AG04450 (cell line): ENCODE data around the gene KYAT1. TPM values are rescaled to one million over a fixed set of nuclear protein-coding genes. Genes with fewer than 3 reads are reported as not detected.

ENCODE experiments used
- CTCF ChIA-PET: fragments of 300-600, 350-600 bp; formaldehyde crosslinking; extraction: SDS; loops from one replicate; lab custom pipeline; 2022; ENCODE audit warnings: antibody characterized with exemption, inconsistent platforms; lab: Charles Lee
- POLR2A ChIA-PET: fragments of 350-600 bp; formaldehyde crosslinking; extraction: SDS; loops from one replicate; lab custom pipeline; 2021; ENCODE audit warnings: antibody characterized with exemption, inconsistent platforms; lab: Yijun Ruan, JAX
- DNase-seq: peaks from one replicate; pipeline ENCODE4 v3.0.0-alpha.2; 2011; ENCODE audit warnings: low read depth, low spot score
- H3K27ac ChIP-seq: one replicate; pipeline ENCODE4 v1.5.1; 2012; ENCODE audit warnings: low read depth, low read length, control low read depth
- H3K27me3 ChIP-seq: one replicate; pipeline ENCODE4 v1.6.0; 2012; ENCODE audit warnings: low read length; ENCODE audit not compliant: control insufficient read depth, insufficient read depth
- H3K4me3 ChIP-seq: 2 replicates; pipeline ENCODE4 v1.5.1; 2011; ENCODE audit warnings: mild to moderate bottlenecking, low read depth, low read length, control low read depth
- H3K9me3 ChIP-seq: 2 replicates; pipeline ENCODE4 v1.5.1; 2012; ENCODE audit warnings: low read length; ENCODE audit not compliant: control insufficient read depth, insufficient read depth
- polyA plus RNA-seq: library from polyadenylated mRNA; depleted of rRNA; stranded (reverse); fragments of >200 nt; gene quantifications from 2 replicates; pipeline ENCODE4 v1.2.3, GENCODE V29; 2011
- TF ChIP-seq, protein P1 (sequence below): IDR thresholded peaks from 2 replicates; pipeline ENCODE4 v1.5.1; 2011; ENCODE audit warnings: low read depth, low read length, control low read depth, inconsistent platforms

The KYAT1 gene
- polyA plus RNA-seq, 1 experiment, result 5.2 TPM

DNA sequence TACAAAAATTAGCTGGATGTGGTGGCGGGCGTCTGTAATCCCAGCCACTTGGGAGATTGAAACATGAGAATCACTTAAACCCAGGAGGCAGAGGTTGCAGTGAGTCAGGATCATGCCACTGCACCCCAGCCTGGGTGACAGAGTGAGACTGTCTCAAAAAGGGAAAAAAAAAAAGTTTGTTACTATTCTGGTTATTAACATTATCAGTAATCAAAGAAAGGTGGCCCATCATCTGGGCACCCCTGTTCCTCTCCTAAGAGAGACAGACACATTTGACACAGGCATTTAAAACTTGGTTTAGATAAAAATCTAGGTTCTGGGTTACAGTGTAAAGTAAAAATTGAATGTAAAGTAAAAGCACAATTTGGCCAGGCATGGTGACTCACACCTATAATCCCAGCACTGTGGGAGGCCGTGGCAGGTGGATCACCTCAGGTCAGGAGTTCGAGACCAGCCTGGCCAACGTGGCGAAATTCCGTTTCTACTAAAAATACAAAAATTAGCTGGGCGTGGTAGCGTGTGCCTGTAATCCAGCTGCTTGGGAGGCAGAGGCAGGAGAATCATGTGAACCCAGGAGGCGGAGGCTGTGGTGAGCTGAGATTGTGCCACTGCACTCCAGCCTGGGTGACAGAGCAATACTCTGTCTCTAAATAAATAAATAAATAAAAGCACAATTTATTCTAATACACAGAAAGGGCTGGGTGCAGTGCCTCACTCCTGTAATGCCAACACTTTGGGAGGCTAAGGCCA, 22.3 kb upstream of the KYAT1 start:
- H3K27me3 ChIP-seq, result no peaks in the 10 kb centered on the region
- TF ChIP-seq, protein P1, sequence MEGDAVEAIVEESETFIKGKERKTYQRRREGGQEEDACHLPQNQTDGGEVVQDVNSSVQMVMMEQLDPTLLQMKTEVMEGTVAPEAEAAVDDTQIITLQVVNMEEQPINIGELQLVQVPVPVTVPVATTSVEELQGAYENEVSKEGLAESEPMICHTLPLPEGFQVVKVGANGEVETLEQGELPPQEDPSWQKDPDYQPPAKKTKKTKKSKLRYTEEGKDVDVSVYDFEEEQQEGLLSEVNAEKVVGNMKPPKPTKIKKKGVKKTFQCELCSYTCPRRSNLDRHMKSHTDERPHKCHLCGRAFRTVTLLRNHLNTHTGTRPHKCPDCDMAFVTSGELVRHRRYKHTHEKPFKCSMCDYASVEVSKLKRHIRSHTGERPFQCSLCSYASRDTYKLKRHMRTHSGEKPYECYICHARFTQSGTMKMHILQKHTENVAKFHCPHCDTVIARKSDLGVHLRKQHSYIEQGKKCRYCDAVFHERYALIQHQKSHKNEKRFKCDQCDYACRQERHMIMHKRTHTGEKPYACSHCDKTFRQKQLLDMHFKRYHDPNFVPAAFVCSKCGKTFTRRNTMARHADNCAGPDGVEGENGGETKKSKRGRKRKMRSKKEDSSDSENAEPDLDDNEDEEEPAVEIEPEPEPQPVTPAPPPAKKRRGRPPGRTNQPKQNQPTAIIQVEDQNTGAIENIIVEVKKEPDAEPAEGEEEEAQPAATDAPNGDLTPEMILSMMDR, result no peak
- peak overlapping the region; percentile 34 for H3K27ac ChIP-seq
- ChIA-PET POLR2A (interaction anchor here (0.6 kb wide), 1 partner anchor 166 kb away, joined by 3 read pairs; no protein-coding TSS in a partner anchor), CTCF (interaction anchor here (0.7 kb wide), 1 partner anchor 21 kb away, joined by 4 read pairs; no protein-coding TSS in a partner anchor)
- no peak for DNase-seq
- no peak overlapping the region for H3K4me3 ChIP-seq
- peaks cover 17% of the 10 kb centered on the region; the same call in 1 of the 2 replicates for H3K9me3 ChIP-seq

DNA sequence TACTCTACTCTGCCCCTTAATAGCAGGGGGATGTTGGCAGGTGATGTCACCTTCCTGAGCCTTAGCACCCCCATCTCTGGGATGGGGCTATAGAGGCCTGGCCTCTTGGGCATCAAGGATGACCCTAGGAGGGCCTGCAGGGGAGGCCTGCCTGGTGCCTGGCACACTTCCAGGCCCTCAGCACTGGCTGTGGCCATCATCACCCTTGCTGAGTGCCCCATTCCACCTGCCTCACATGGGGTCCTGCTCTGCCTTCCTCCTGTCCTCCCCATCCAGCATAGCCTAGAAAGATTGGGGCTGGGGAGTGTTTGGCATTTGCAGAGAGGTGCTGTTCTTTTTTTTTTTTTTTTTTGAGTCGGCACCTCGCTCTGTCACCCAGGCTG, 21.3 kb upstream of the KYAT1 start:
- ChIA-PET POLR2A (interaction anchor here (0.6 kb wide), 1 partner anchor 165 kb away, joined by 3 read pairs; no protein-coding TSS in a partner anchor), CTCF (interaction anchor here (0.7 kb wide), 1 partner anchor 22 kb away, joined by 4 read pairs; no protein-coding TSS in a partner anchor)
- no peak overlapping the region for H3K4me3 ChIP-seq
- no peak for DNase-seq
- H3K9me3 ChIP-seq, result peaks cover 9% of the 10 kb centered on the region; the same call in 1 of the 2 replicates
- no peak overlapping the region for H3K27ac ChIP-seq
- H3K27me3 ChIP-seq, result no peaks in the 10 kb centered on the region
- TF ChIP-seq, protein P1, result no peak

DNA sequence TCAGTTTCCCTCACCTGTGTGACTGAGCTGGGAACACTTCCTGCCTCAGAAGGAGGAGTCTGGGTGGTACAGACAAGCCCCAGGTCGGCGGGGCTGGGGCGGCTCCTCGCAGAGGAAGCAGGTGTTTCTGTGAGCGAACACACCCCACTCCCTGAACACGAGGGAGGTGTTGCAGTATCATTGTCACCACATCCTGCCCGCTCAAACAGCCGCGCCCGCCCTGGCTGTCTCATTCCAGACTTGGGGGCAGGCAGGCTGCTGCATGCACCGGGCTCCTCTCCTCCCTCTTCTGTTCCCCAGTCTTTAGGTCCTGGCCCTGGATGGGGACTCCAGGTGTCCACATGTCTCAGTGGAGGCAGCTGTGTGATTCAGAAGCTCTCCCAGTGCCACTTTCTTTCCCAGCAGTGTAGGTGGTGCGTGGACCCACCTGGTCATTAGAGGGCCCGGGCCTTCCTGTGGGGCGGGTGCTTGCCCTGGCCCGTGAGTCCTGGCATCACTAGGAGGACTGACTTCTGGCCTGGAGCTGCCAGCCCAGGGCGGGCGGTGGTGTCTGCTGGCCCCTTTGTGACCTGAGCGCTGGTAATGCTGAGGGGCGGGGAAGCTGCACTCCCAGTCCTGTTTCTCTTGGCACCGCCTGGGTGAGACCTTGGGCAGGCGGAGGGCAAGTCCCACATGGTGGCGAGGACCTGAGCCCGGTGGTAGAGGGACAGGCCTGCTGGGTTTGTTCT, 20.8 kb upstream of the KYAT1 start:
- DNase-seq, result no peak

DNA sequence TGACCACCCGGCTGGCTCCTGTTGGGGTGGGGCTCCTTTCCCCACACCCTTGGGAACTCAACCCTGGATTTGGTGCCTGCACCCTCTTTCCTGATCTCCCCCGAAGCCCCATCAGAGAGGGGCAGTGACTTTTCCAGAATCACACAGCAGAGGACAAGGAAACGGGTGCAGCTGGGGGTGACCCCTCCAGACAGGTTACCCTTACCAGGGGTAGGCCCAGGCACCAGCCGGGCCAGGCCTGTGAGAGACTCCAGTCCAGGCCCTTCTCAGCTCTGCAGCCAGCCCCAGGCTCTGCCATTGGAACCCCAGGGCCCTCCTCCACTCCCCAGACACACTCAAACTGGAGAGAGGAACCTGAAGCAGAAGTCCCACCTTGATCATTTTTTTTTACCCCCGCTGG, 20.1 kb upstream of the KYAT1 start:
- no peak for DNase-seq
- ChIA-PET POLR2A (interaction anchor here (0.6 kb wide), 1 partner anchor 18 kb away, joined by 3 read pairs; no protein-coding TSS in a partner anchor), CTCF (no interaction called here)
- Histone ChIP-seq H3K9me3 (no peaks in the 10 kb centered on the region; the same call in 1 of the 2 replicates), H3K4me3 (no peak overlapping the region), H3K27ac (peak overlapping the region; percentile 21), H3K27me3 (no peaks in the 10 kb centered on the region)
- TF ChIP-seq, protein P1, result no peak

More for the DNA sequence above, 20.8 kb upstream of the KYAT1 start:
- Histone ChIP-seq H3K27ac (peak overlapping the region; percentile 21), H3K27me3 (no peaks in the 10 kb centered on the region), H3K4me3 (no peak overlapping the region), H3K9me3 (peaks cover 4% of the 10 kb centered on the region; the same call in 1 of the 2 replicates)
- CTCF ChIA-PET, result no interaction called here
- POLR2A ChIA-PET, result no interaction called here
- TF ChIP-seq, protein P1, result no peak
